Omental fat pad (tissue), 4 donors: ENCODE results near the gene SUPT3H. TPM values are rescaled to one million over a fixed set of nuclear protein-coding genes. Genes with fewer than 3 reads are reported as not detected.
"Not testable (repeated sequence)": the region's sequence is repeated elsewhere in the genome, so short reads cannot be mapped to it uniquely, and the experiment has no call there.

Source experiments
- ATAC-seq: fragments of 150-250 bp; one replicate; pipeline ENCODE4 v1.9.1; 2016; ENCODE audit warnings: mild to moderate bottlenecking, moderate library complexity; ENCODE audit not compliant: low FRiP score
- DNase-seq: peaks from one replicate; pipeline ENCODE4 v3.0.0-alpha.2; 2019; ENCODE audit warnings: low spot score
- CTCF ChIP-seq, 3 donors: fragments of 450-650 bp; IDR thresholded peaks; one replicate each; pipeline ENCODE4 v1.5.1; 2016 to 2017; ENCODE audit warnings: antibody characterized with exemption in 3 of 3, mild to moderate bottlenecking in 3 of 3, moderate library complexity in 2 of 3
- total RNA-seq, 4 donors: library from RNA; depleted of rRNA; stranded (reverse); fragments of >200 nt; gene quantifications; one replicate each; pipeline ENCODE4 v1.1.0, GENCODE V29; 2016

Gene SUPT3H
- total RNA-seq, 4 donors from 2014 or later = 2.2 to 8.4 (median 5.2) TPM

GRCh38 chr6:44906761-44907160 lies 471.0 kb downstream of the SUPT3H start:
- ATAC-seq (no peak), DNase-seq (no peak)
- TF ChIP-seq CTCF (IDR thresholded peaks at IDR 0.05) = no peak

- DNase-seq, ATAC-seq: not testable (repeated sequence)
These were observed 477.4 kb downstream of the SUPT3H start for GRCh38 chr6:44900358-44900757.

- no peak for ATAC-seq
- DNase-seq = no peak
- TF ChIP-seq CTCF (IDR thresholded peaks at IDR 0.05) = no peak
These were observed 479.3 kb downstream of the SUPT3H start for GRCh38 chr6:44898296-44898930.

- no peak for ATAC-seq
- no peak for TF ChIP-seq CTCF (IDR thresholded peaks at IDR 0.05)
- no peak for DNase-seq
These were observed 480.4 kb downstream of the SUPT3H start for GRCh38 chr6:44897316-44897715.

DNA sequence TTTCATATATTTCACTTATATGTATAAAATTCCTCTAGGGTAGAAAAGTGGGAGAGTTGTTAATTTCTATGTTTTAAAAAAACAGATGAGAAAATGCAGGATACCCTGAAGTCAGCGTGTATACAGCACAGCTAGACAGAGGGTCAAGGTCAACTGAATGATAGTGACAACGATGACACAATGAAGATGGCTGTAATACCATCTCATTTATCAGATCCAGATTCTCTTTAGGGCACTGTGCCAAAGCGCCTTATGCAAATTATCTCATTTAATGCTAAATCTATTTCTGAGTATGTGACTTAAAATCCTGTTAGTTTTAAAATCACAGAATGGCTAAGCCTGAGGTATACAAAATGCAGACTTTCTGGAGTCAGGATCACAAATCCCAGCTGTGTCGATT lies 481.0 kb downstream of the SUPT3H start:
- no peak for DNase-seq
- TF ChIP-seq CTCF (IDR thresholded peaks at IDR 0.05) = no peak
- ATAC-seq = no peak

DNA sequence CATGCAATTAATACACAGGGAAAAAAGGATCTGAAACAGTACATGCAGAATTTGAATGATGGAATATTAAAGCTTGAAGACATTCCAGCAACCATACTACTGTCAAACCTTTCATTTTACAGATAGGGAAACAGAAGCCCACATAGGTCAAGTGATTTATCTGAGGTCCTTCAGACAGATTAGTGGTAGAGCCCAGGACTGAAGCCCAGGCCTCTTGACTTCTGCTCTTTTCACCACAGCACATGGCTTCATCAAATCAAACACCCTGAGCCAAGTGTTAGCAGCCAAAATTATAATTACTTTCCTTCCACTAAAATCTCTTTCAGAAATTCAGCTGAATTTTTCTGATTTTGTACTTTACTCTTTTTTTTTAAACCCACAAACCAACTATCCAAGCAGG lies 485.2 kb downstream of the SUPT3H start:
- TF ChIP-seq CTCF (IDR thresholded peaks at IDR 0.05) = no peak
- ATAC-seq (no peak), DNase-seq (no peak)

DNA sequence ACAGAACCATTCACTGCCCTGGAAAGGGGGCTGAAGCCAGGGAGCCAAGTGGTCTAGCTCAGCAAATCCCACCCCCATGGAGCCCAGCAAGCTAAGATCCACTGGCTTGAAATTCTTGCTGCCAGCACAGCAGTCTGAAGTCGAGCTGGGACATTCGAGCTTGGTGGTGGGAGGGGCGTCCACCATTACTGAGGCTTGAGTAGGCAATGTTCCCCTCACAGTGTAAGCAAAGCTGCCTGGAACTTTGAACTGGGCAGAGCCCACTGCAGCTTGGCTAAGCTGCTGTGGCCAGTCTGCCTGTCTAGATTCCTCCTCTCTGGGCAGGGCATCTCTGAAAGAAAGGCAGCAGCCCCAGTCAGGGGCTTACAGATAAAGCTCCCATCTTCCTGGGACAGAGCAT lies 498.7 kb downstream of the SUPT3H start:
- DNase-seq, ATAC-seq: not testable (repeated sequence)

GRCh38 chr6:44876638-44877037 lies 501.1 kb downstream of the SUPT3H start:
- not testable (repeated sequence) for ATAC-seq, DNase-seq
